HG02981 (cell line): ENCODE results near the gene DLX4.

Experiments used
- ATAC-seq: cut with Tn5 transposase; IDR thresholded peaks from one replicate; pipeline ENCODE4 v1.9.1; 2021; ENCODE audit warnings: mild to moderate bottlenecking, moderate library complexity; ENCODE audit not compliant: unreplicated experiment

The DLX4 gene

GRCh38 chr17:50003911-50004310, 34.9 kb downstream of the DLX4 start:
- no peak for ATAC-seq

GRCh38 chr17:50009282-50009681, 40.3 kb downstream of the DLX4 start:
- ATAC-seq, result no peak

DNA sequence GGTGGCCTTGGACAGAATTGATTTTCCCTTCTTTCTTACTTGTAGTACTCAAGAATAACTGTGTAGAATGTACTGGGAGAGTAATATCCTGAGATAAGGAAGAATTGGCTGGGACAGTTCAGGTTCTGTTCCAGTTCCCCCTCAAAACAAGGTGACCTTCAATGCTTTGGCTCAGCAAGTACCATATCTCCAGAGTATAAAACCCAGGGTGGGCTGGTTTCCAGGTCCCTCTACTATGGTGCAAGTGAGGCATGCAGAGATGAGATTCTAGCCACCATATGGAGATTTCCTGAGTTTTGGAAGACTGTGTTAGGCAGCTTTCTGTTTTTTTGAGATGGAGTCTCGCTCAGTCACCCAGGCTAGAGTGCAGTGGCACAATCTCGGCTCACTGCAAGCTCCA, 44.1 kb downstream of the DLX4 start:
- ATAC-seq, result no peak

DNA sequence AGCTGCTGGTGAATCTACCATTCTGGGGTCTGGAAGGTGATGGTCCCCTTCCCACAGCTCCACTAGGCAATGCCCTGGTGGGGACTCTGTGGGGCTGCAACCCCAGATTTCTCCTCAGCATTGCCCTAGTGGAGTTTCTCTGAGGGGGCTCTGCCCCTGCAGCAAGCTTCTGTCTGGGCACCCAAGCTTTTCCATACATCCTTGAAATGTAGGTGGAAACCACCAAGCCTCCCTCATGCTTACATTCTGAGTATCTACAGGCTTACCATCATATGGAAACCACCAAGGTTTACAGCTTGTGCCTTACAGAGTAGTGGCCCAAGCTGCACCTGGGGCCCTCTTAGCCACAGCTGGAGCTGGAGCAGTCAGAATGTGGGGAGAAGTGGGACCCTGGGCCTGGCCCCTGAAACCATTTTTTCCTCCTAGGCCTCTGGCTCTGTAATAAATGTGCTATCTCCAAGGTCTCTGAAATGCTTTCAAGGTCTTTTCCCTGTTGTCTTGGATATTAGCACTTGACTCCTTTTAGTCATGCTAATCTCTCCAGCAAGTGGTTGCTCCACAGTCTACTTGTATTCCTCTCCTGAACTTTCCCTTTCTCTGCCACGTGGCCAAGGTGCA, 45.6 kb downstream of the DLX4 start:
- no peak for ATAC-seq

GRCh38 chr17:50015146-50015545, 46.2 kb downstream of the DLX4 start:
- ATAC-seq, result no peak

GRCh38 chr17:50018909-50019308, 49.9 kb downstream of the DLX4 start:
- ATAC-seq, result no peak

- ATAC-seq, result no peak
Observed at GRCh38 chr17:50020841-50021599, 52.0 kb downstream of the DLX4 start.

DNA sequence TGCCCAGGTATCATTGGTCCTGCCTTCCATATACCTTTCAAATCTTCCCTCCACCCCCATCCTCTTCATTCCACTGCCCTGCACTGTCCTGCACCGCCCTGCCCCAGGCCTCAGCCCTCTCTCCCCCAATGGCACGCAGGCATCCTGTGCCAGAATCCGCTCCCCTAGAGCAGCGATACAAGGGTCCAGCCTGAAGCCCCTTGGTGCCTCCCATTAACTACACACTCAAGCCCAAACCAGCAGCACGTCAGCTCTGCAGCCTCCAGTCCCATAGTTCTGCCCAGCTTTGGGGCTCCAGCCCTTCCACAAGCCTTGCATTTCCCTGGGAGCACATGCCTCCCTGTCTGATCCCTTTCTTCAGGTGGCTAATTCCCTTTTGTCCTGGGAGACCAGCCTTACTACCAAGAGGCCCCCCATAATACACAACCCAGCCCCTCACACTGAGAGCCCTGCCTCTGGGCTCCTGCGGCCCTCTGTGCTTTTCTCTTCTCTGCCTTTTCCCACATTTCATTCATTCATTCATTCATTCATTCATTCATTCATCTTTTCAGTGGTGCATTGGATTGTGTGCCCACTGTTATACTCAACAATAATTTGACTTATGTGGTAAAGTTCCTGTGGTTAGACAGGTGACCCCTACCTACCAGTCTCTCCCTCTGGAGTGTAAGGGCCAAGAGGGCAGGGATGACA, 52.8 kb downstream of the DLX4 start:
- no peak for ATAC-seq

DNA sequence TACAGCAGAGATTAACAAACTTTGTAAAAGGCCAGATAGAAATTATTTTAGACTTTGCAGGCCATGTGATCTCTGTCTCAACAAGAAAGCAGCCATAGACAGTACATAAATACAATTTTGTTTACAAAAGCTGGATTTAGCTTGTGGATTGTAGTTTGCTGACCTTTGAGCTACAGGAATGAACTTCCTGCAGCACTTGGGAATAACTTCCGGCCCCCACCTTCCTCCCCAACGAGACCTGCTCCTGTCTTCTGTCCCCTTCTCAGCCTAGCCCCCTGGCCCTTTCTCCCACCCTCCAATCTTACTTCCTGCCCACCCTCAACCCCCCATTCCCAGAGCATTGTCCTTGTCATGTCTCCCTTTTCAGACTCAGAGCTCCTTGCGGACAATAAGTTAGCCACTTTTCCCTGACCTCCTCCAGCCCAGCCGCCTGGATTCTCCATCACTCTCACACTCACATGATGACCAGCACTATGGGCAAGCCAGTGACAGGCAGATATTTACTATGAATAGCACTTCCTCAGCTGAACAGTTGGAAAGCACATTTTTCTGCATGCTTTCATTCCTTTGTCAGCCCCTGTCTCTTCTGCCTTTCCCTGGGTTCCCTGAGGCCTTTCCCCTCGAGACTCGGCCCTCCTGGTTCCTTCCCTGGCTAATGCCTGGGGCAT, 53.6 kb downstream of the DLX4 start:
- no peak for ATAC-seq

DNA sequence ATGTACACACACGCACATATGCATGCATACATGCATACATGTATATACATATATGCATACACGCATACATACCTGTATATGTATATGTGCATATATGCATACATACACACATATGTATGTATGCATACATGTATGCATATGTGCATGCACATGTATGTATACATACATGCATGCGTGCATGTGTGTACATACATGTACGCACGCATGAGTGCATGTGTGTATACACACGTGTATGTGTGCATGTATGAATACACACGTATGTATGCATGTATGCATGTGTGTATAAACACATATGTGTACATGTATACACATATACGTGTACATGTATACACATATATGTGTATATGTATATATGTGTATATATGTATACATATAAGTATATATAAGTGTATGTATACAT, 54.5 kb downstream of the DLX4 start:
- no peak for ATAC-seq
